HG03457 (cell line): ENCODE results near the gene DNAAF6.

Source experiments
- ATAC-seq: cut with Tn5 transposase; IDR thresholded peaks from one replicate; pipeline ENCODE4 v1.9.1; 2021; ENCODE audit warnings: moderate number of reproducible peaks; ENCODE audit not compliant: unreplicated experiment

Gene DNAAF6

DNA sequence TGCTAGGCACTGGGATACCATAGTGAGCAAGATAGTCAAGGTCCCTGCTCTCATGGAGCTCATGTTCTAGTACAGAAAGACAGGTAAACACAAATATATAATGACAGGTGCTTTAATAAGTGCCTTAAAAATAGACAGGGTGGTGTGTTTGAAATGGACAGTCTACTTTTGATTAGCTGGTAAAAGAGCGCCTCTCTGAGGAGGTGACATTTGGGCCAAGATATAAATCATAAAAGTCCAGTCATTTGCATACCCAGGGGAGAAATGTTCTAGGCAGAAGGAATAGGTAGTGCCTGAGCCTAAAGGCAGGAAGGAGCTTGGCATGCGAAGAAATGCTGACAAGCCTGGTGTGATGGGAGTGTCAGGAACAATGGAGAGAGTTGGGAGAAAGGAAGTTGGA, 83.6 kb downstream of the DNAAF6 start:
- no peak for ATAC-seq

GRCh38 chrX:107293056-107293455, 86.6 kb downstream of the DNAAF6 start:
- no peak for ATAC-seq
